SU-DHL-6 (cell line): ENCODE results near the gene WAC.

Experiments used
- H2AFZ ChIP-seq: fragments of 200-600 bp; sonication (generic); 2 replicates; pipeline ENCODE4 v1.6.1; 2014; ENCODE audit warnings: low read depth, mild to moderate bottlenecking, moderate library complexity, mixed read lengths, antibody characterized with exemption, low read length; ENCODE audit not compliant: severe bottlenecking
- H3F3A ChIP-seq: fragments of 200-600 bp; shearing (Covaris generic); 2 replicates; pipeline ENCODE4 v1.6.0; 2016; ENCODE audit warnings: antibody characterized with exemption, mild to moderate bottlenecking; ENCODE audit not compliant: insufficient read depth
- H3K27ac ChIP-seq: fragments of 200-600 bp; sonication (generic); 2 replicates; pipeline ENCODE4 v1.5.1; 2016; ENCODE audit warnings: low read depth, mild to moderate bottlenecking, low read length, moderate library complexity, mixed read lengths
- H3K27me3 ChIP-seq: fragments of 200-600 bp; sonication (generic), shearing (Covaris generic); 2 replicates; pipeline ENCODE4 v1.6.0; 2014; ENCODE audit warnings: mild to moderate bottlenecking, low read length
- H3K36me3 ChIP-seq: fragments of 200-600 bp; sonication (generic); 2 replicates; pipeline ENCODE4 v1.6.1; 2014; ENCODE audit warnings: mild to moderate bottlenecking, low read length, mixed read lengths
- H3K4me2 ChIP-seq: fragments of 300-600, 200-600 bp; shearing (Covaris generic), sonication (generic); 2 replicates; pipeline ENCODE4 v1.6.0; 2014; ENCODE audit warnings: low read length, low read depth, mild to moderate bottlenecking; ENCODE audit not compliant: poor library complexity, severe bottlenecking
- H3K4me3 ChIP-seq: fragments of 200-600 bp; sonication (generic); 2 replicates; pipeline ENCODE4 v1.5.1; 2014; ENCODE audit warnings: antibody characterized with exemption, low read length, mild to moderate bottlenecking, mixed read lengths; ENCODE audit not compliant: insufficient read depth, poor library complexity, severe bottlenecking
- H3K79me2 ChIP-seq: fragments of 200-600 bp; sonication (generic); 2 replicates; pipeline ENCODE4 v1.6.1; 2014; ENCODE audit warnings: mild to moderate bottlenecking, low read length, moderate library complexity; ENCODE audit not compliant: insufficient read depth
- H3K9ac ChIP-seq: fragments of 200-600 bp; sonication (generic); 2 replicates; pipeline ENCODE4 v1.7.0; 2014; ENCODE audit warnings: mild to moderate bottlenecking, low read length
- H3K9me2 ChIP-seq: fragments of 200-600 bp; sonication (generic); replicated peaks from 2 replicates; pipeline ENCODE4 v1.6.1; 2014; ENCODE audit warnings: low read length; ENCODE audit not compliant: insufficient read depth
- H3K9me3 ChIP-seq: fragments of 200-600 bp; sonication (generic); 2 replicates; pipeline ENCODE4 v1.6.1; 2014; ENCODE audit warnings: low read length, mixed read lengths; ENCODE audit not compliant: insufficient read depth
- H4K20me1 ChIP-seq: fragments of 200-600 bp; sonication (generic); 2 replicates; pipeline ENCODE4 v1.6.1; 2014; ENCODE audit warnings: low read depth, mild to moderate bottlenecking, antibody characterized with exemption, low read length, moderate library complexity, mixed read lengths
- EZH2phosphoT487 ChIP-seq: fragments of 200-600 bp; sonication (generic), shearing (Covaris generic); conservative IDR thresholded peaks from 2 replicates; pipeline ENCODE4 v1.6.1; 2018; ENCODE audit warnings: mild to moderate bottlenecking, antibody characterized with exemption, low read length, moderate library complexity, mixed read lengths
- TF ChIP-seq, protein P1 (sequence below): fragments of 200-600 bp; sonication (generic); IDR thresholded peaks from one replicate; pipeline ENCODE4 v1.5.1; 2017; ENCODE audit warnings: antibody characterized with exemption, mild to moderate bottlenecking, low read length, moderate library complexity; ENCODE audit not compliant: insufficient read depth, poor library complexity, severe bottlenecking

WAC gene

DNA sequence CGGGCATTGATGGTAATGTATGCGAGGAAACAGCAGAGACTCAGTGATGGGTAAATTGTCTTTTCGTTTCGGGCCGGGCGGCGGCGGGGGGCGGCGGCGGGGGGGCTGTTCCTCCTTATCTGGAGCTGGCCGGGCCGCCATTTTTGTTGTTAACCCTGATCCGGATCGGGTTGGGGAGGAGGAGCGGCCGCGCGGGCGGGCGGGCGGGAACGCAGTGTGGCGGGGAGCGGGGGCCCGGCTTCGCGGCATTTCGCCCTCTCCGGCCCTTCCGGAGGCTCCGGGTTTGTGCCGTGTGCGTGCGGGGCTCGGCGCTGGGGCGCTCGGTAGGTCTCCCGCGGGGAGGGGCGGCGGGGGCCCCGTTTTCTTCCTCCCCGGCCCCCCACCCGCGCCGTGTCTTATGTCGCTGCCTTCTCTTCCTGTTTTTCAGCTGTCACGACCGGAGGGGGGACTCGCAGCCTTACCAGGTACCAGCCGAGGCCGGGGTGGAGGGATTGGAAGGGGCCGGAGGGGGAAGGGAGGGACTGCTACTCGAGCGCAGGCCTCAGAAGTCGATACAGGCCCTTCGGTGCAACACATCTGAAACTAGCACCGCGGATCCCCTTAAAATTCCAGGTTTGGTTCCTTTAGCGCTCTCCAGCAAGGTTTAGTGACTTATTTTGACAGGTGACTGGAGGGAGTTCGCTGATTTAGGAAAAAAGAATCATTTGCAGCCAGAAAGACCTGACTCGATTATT is 820 bp downstream of the WAC start:
- no peaks in the 10 kb centered on the region for H3K9me2 ChIP-seq
- H3K4me2 ChIP-seq, result peak overlapping the region; percentile 84
- TF ChIP-seq, protein P1, sequence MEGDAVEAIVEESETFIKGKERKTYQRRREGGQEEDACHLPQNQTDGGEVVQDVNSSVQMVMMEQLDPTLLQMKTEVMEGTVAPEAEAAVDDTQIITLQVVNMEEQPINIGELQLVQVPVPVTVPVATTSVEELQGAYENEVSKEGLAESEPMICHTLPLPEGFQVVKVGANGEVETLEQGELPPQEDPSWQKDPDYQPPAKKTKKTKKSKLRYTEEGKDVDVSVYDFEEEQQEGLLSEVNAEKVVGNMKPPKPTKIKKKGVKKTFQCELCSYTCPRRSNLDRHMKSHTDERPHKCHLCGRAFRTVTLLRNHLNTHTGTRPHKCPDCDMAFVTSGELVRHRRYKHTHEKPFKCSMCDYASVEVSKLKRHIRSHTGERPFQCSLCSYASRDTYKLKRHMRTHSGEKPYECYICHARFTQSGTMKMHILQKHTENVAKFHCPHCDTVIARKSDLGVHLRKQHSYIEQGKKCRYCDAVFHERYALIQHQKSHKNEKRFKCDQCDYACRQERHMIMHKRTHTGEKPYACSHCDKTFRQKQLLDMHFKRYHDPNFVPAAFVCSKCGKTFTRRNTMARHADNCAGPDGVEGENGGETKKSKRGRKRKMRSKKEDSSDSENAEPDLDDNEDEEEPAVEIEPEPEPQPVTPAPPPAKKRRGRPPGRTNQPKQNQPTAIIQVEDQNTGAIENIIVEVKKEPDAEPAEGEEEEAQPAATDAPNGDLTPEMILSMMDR, result no peak
- TF ChIP-seq EZH2phosphoT487, result no peak
- H3K27ac ChIP-seq, result peak overlapping the region; percentile 92
- no peaks in the 10 kb centered on the region for H3K9me3 ChIP-seq
- no peaks in the 10 kb centered on the region for H3K27me3 ChIP-seq
- no peak overlapping the region for H2AFZ ChIP-seq
- peaks cover 60% of the 10 kb centered on the region for H3K79me2 ChIP-seq
- H3K9ac ChIP-seq, result peak overlapping the region; percentile 83
- peak overlapping the region; percentile 94 for H3K4me3 ChIP-seq
- H3F3A ChIP-seq, result peaks cover 13% of the 10 kb centered on the region; the same call in 1 of the 2 replicates
- H4K20me1 ChIP-seq, result peaks cover 35% of the 10 kb centered on the region
- H3K36me3 ChIP-seq, result peaks cover 42% of the 10 kb centered on the region

DNA sequence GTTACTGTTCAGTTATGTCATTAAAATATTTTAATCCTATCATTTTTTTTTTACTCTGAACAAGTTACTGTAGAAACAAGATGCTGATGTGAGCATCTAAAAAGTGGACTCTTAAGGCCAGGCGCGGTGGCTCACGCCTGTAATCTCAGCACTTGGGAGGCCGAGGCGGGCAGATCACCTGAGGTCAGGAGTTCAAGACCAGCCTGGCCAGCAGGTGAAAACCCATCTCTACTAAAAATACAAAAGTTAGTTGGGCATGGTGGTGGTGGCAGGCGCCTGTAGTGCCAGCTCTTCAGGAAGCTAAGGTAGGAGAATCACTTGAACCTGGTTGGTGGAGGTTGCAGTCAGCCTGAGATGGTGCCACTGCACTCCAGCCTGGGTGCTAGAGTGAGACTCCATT is 2.9 kb downstream of the WAC start:
- no peak overlapping the region for H3K4me3 ChIP-seq
- peaks cover 63% of the 10 kb centered on the region for H3K36me3 ChIP-seq
- peaks cover 81% of the 10 kb centered on the region for H3K79me2 ChIP-seq
- H2AFZ ChIP-seq, result no peak overlapping the region
- no peaks in the 10 kb centered on the region for H3K9me2 ChIP-seq
- no peak overlapping the region for H3K9ac ChIP-seq
- H3F3A ChIP-seq, result peaks cover 13% of the 10 kb centered on the region; the same call in 1 of the 2 replicates
- H3K9me3 ChIP-seq, result no peaks in the 10 kb centered on the region
- H4K20me1 ChIP-seq, result peaks cover 55% of the 10 kb centered on the region
- H3K27ac ChIP-seq, result no peak overlapping the region
- no peaks in the 10 kb centered on the region for H3K27me3 ChIP-seq
- no peak for TF ChIP-seq EZH2phosphoT487
- TF ChIP-seq, protein P1, result no peak
- H3K4me2 ChIP-seq, result peak overlapping the region; percentile 9

DNA sequence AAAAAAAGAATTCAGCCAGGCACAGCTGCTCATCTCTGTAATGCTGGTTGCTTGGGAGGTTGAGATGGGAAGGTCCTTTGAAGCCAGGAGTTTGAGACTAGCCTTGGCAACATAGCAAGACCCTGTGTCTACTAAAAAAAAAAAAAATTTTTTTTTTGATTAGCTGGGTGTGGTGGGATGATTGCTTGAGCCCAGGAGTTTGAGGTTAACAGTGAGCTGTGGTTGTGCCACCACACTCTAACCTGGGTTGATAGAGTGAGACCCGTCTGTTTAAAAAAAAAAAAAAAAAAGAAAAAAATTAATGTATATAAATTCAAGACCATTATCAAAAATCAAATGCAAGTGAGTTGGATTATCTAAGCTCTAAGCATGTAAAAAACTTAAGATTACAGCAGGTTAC is 5.7 kb downstream of the WAC start:
- Histone ChIP-seq H3K9me2 (no peaks in the 10 kb centered on the region), H3K27me3 (no peaks in the 10 kb centered on the region), H2AFZ (no peak overlapping the region), H4K20me1 (peaks cover 78% of the 10 kb centered on the region), H3K4me3 (no peak overlapping the region), H3K4me2 (no peak overlapping the region), H3K9ac (no peak overlapping the region), H3K27ac (no peak overlapping the region), H3K79me2 (peaks cover 97% of the 10 kb centered on the region), H3K9me3 (no peaks in the 10 kb centered on the region), H3K36me3 (peaks cover 87% of the 10 kb centered on the region), H3F3A (peaks cover 13% of the 10 kb centered on the region; the same call in 1 of the 2 replicates)
- no peak for TF ChIP-seq EZH2phosphoT487
- TF ChIP-seq, protein P1, result no peak
